Natural killer cell (primary cell): ENCODE results near the gene HSPB2. TPM values are rescaled to one million over a fixed set of nuclear protein-coding genes. Genes with fewer than 3 reads are reported as not detected.
A peak's percentile ranks its signal among the peaks of the same experiment; 100 is the strongest.

Source experiments
- ATAC-seq, 3 donors: fragments of 150-1000 bp in 2 of 3; fragments of 200-7000 bp in 1 of 3; cut with Tn5 transposase; 1 replicate in 1 of 3; 2 replicates in 2 of 3; pipeline ENCODE4 v1.10.0; 2021; ENCODE audit warnings: mild to moderate bottlenecking in 2 of 3, moderate library complexity in 2 of 3
- DNase-seq, 2 donors: peaks; one replicate each; pipeline versions ENCODE4 v3.0.0 to v3.0.0-alpha.2; 2013 to 2021; ENCODE audit warnings: mixed read lengths in 1 of 2
- H3K27ac ChIP-seq: one replicate; pipeline ENCODE4 v1.5.1; 2013; ENCODE audit warnings: mild to moderate bottlenecking, low read length
- H3K27me3 ChIP-seq: one replicate; pipeline ENCODE4 v1.6.1; 2013; ENCODE audit warnings: low read length; ENCODE audit not compliant: control insufficient read depth, insufficient read depth
- H3K36me3 ChIP-seq: one replicate; pipeline ENCODE4 v1.6.1; 2013; ENCODE audit warnings: low read length; ENCODE audit not compliant: control insufficient read depth, insufficient read depth
- H3K4me1 ChIP-seq: one replicate; pipeline ENCODE4 v1.6.1; 2013; ENCODE audit warnings: low read length; ENCODE audit not compliant: control insufficient read depth, insufficient read depth
- H3K4me3 ChIP-seq: one replicate; pipeline ENCODE4 v1.5.1; 2013; ENCODE audit warnings: low read length
- H3K9me3 ChIP-seq: one replicate; pipeline ENCODE4 v1.6.1; 2013; ENCODE audit warnings: low read length; ENCODE audit not compliant: control insufficient read depth, insufficient read depth
- H3K27ac Mint-ChIP-seq, 2 donors: one replicate each; pipeline ENCODE4 v1.8.0; 2022; ENCODE audit warnings: mild to moderate bottlenecking in 2 of 2, mixed read lengths in 2 of 2, moderate library complexity in 1 of 2
- H3K27me3 Mint-ChIP-seq, 2 donors: one replicate each; pipeline ENCODE4 v1.8.0; 2022; ENCODE audit warnings: low read depth in 2 of 2, mixed read lengths in 2 of 2
- H3K36me3 Mint-ChIP-seq: one replicate; pipeline ENCODE4 v1.8.0; 2022; ENCODE audit warnings: mixed read lengths
- H3K4me1 Mint-ChIP-seq, 2 donors: one replicate each; pipeline ENCODE4 v1.8.0; 2022; ENCODE audit warnings: mixed read lengths in 2 of 2
- H3K4me3 Mint-ChIP-seq: one replicate; pipeline ENCODE4 v1.8.0; 2022; ENCODE audit warnings: mild to moderate bottlenecking, moderate library complexity, mixed read lengths
- H3K9me3 Mint-ChIP-seq, 2 donors: one replicate each; pipeline ENCODE4 v1.8.0; 2022; ENCODE audit warnings: mixed read lengths in 2 of 2
- WGBS: methylation state at CpG from one replicate; pipeline ENCODE4 v1.1.7; 2013; ENCODE audit warnings: missing lambda C conversion rate; ENCODE audit not compliant: insufficient coverage; 5-methylcytosine and 5-hydroxymethylcytosine counted together
- intact Hi-C: fragments of 100-400 bp; cut with micrococcal nuclease; formaldehyde crosslinking; loops from one replicate; pipeline ENCODE4 v1.14.2; 2022
- total RNA-seq, 4 donors: library from RNA; stranded (reverse); fragments of 120-200 nt in 1 of 4; gene quantifications; one replicate each; pipeline versions ENCODE4 v1.2.3 to v1.2.4, GENCODE V29; 2013 to 2022
- TF ChIP-seq, protein P1 (sequence below): fragments of 200-600 bp; IDR thresholded peaks from one replicate; pipeline ENCODE4 v1.8.0; 2022; ENCODE audit warnings: antibody characterized with exemption

HSPB2 gene
- not detected for total RNA-seq
- total RNA-seq (2013), result not detected

DNA sequence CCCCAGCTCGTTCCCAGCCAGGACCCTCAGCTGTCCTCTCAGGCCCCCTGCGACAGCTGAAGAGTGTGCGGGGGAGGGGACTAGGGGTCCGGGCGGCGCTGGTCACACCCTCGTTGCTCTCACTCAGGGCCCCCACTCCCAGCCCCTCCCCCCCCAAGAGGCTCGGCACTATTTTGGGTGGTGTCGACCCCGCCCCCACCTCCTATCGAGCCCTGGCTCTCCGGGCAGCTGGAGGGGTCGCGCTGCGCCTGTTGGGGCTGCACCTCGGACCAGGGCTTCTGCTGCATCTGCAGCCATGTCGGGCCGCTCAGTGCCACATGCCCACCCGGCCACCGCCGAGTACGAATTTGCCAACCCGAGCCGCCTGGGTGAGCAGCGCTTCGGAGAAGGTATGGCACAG, at the start of gene HSPB2:
HSPB2 (plus strand) TSS at position 200 of the 400 bp plus-strand sequence; CDS start at position 296, 96 bp downstream.
- no peak within 1 kb of the TSS for H3K4me3 ChIP-seq
- no peaks in the 10 kb centered on the region for H3K4me1 ChIP-seq
- Mint-ChIP-seq H3K9me3 (no peaks in the 10 kb centered on the region), H3K4me1 (no peaks in the 10 kb centered on the region), H3K36me3 (no peaks in the 10 kb centered on the region), H3K27ac (no peak within 1 kb of the TSS), H3K4me3 (no peak within 1 kb of the TSS), H3K27me3 (peaks cover 59 to 60% of the 10 kb centered on the region in 2 donors)
- WGBS, result 15% methylated on average over 26 of the region's 26 CpGs
- H3K9me3 ChIP-seq, result no peaks in the 10 kb centered on the region
- H3K36me3 ChIP-seq, result no peaks in the 10 kb centered on the region
- no peak within 1 kb of the TSS for H3K27ac ChIP-seq
- TF ChIP-seq, protein P1, sequence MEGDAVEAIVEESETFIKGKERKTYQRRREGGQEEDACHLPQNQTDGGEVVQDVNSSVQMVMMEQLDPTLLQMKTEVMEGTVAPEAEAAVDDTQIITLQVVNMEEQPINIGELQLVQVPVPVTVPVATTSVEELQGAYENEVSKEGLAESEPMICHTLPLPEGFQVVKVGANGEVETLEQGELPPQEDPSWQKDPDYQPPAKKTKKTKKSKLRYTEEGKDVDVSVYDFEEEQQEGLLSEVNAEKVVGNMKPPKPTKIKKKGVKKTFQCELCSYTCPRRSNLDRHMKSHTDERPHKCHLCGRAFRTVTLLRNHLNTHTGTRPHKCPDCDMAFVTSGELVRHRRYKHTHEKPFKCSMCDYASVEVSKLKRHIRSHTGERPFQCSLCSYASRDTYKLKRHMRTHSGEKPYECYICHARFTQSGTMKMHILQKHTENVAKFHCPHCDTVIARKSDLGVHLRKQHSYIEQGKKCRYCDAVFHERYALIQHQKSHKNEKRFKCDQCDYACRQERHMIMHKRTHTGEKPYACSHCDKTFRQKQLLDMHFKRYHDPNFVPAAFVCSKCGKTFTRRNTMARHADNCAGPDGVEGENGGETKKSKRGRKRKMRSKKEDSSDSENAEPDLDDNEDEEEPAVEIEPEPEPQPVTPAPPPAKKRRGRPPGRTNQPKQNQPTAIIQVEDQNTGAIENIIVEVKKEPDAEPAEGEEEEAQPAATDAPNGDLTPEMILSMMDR, result no peak
- no peak for DNase-seq
- no peak for ATAC-seq
- peaks cover 15% of the 10 kb centered on the region for H3K27me3 ChIP-seq
- intact Hi-C loops, result no loop called here

GRCh38 chr11:111870113-111870512, 42.4 kb upstream of the HSPB2 start:
- no peaks in the 10 kb centered on the region for H3K27me3 Mint-ChIP-seq
- H3K36me3 Mint-ChIP-seq, result no peaks in the 10 kb centered on the region
- no peaks in the 10 kb centered on the region for H3K27me3 ChIP-seq
- WGBS, result 100% methylated on average over 1 of the region's 1 CpG
- no peaks in the 10 kb centered on the region for H3K9me3 Mint-ChIP-seq
- peaks cover 9% of the 10 kb centered on the region for H3K4me1 ChIP-seq
- no peaks in the 10 kb centered on the region for H3K9me3 ChIP-seq
- H3K36me3 ChIP-seq, result peaks cover 20% of the 10 kb centered on the region
- H3K27ac ChIP-seq, result no peak overlapping the region
- ATAC-seq (no peak), DNase-seq (no peak)
- no peak overlapping the region for H3K4me3 Mint-ChIP-seq
- TF ChIP-seq, protein P1, result no peak
- H3K4me1 Mint-ChIP-seq, result peaks cover 14 to 19% of the 10 kb centered on the region in 2 donors
- intact Hi-C loops, result loop anchor here (2.0 kb wide), 2 partner anchors 103 to 205 kb away; partner anchors contain the start of genes NKAPD1, PIH1D2 and PPP2R1B
- no peak overlapping the region for H3K4me3 ChIP-seq
- peak overlapping the region; percentile 86 to 94 for H3K27ac Mint-ChIP-seq

DNA sequence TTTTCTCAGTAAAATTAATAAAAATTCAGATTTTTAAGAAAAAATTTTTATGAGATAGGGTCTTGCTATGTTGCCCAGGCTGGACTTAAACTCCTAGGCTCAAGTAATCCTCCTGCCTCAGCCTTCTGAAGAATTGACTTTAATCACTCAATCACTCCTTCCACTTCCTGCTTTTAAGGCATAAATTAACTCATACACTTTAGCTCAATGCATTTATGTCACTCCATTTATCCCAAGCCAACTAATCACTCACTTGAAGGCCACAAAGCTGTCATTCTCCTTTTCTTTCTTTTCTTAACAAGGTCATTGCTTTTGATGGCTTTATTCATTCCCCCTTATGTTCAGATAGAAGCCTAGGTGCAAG, 42.0 kb upstream of the HSPB2 start:
- TF ChIP-seq, protein P1, result no peak
- no peak for ATAC-seq
- H3K4me3 ChIP-seq, result peak overlapping the region; percentile 63

More for the DNA sequence above, 42.0 kb upstream of the HSPB2 start:
- Mint-ChIP-seq H3K36me3 (no peaks in the 10 kb centered on the region), H3K4me3 (peak overlapping the region; percentile 86), H3K27ac (peak overlapping the region; percentile 86 to 94), H3K9me3 (no peaks in the 10 kb centered on the region), H3K4me1 (peaks cover 14 to 19% of the 10 kb centered on the region in 2 donors), H3K27me3 (no peaks in the 10 kb centered on the region)
- peaks cover 18% of the 10 kb centered on the region for H3K36me3 ChIP-seq
- H3K4me1 ChIP-seq, result peaks cover 9% of the 10 kb centered on the region
- peak overlapping the region; percentile 73 for H3K27ac ChIP-seq
- no peak for DNase-seq
- H3K27me3 ChIP-seq, result no peaks in the 10 kb centered on the region
- intact Hi-C loops, result loop anchor here (2.0 kb wide), 2 partner anchors 104 to 204 kb away; partner anchors contain the start of genes NKAPD1, PIH1D2 and PPP2R1B
- H3K9me3 ChIP-seq, result no peaks in the 10 kb centered on the region
